Gastroesophageal sphincter (tissue), 3 donors: Measurements from ENCODE around the gene DHX8.

ENCODE experiments used
- CTCF ChIP-seq, 4 experiments: fragments of 200-600 bp in 2 of 4; fragments of 450-650 bp in 2 of 4; sonication (generic) in 1 of 4; IDR thresholded peaks; one replicate each; pipeline ENCODE4 v1.5.1; 2017 to 2019; ENCODE audit warnings: antibody characterized with exemption in 4 of 4, mild to moderate bottlenecking in 2 of 4, moderate library complexity in 2 of 4
- EP300 ChIP-seq: sonication (generic); formaldehyde crosslinking; IDR thresholded peaks from one replicate; pipeline ENCODE4 v1.6.1; 2017; ENCODE audit warnings: antibody characterized with exemption, mild to moderate bottlenecking
- POLR2A ChIP-seq, 2 donors: fragments of 450-650 bp; IDR thresholded peaks; one replicate each; pipeline ENCODE4 v1.6.1; 2017; ENCODE audit warnings: antibody characterized with exemption in 2 of 2, mild to moderate bottlenecking in 2 of 2, moderate library complexity in 1 of 2
- POLR2AphosphoS5 ChIP-seq: sonication (generic); formaldehyde crosslinking; IDR thresholded peaks from one replicate; pipeline ENCODE4 v1.6.1; 2017; ENCODE audit warnings: antibody characterized with exemption

- TF ChIP-seq CTCF (IDR thresholded peaks at IDR 0.05) (no peak), POLR2A (IDR thresholded peaks at IDR 0.05) (no peak), EP300 (no peak), POLR2AphosphoS5 (no peak)
These were observed 69.8 kb downstream of the DHX8 start for GRCh38 chr17:43553573-43553972.
